IMR-90 (cell line): ENCODE measurements around the gene SEMA3E.

Source experiments
- BHLHE40 ChIP-seq: fragments of 150-350 bp; IDR thresholded peaks from 2 replicates; pipeline ENCODE4 v1.6.1; 2016; ENCODE audit warnings: mild to moderate bottlenecking, low read depth, low read length
- CHD1 ChIP-seq: IDR thresholded peaks from 2 replicates; pipeline ENCODE4 v1.6.1; 2012; ENCODE audit warnings: low read depth, low read length, improper control_type of control experiment
- CTCF ChIP-seq: conservative IDR thresholded peaks from 2 replicates; pipeline ENCODE4 v1.5.1; 2012; ENCODE audit warnings: mild to moderate bottlenecking, low read depth, low read length, improper control_type of control experiment
- FOS ChIP-seq: fragments of 150-350 bp; IDR thresholded peaks from 2 replicates; pipeline ENCODE4 v1.6.1; 2016; ENCODE audit warnings: low read depth, low read length
- MAZ ChIP-seq: IDR thresholded peaks from 2 replicates; pipeline ENCODE4 v1.6.1; 2012; ENCODE audit warnings: low read depth, mild to moderate bottlenecking, low read length, improper control_type of control experiment, moderate library complexity, borderline replicate concordance
- MXI1 ChIP-seq: IDR thresholded peaks from 2 replicates; pipeline ENCODE4 v1.6.1; 2012; ENCODE audit warnings: low read depth, mild to moderate bottlenecking, low read length, moderate library complexity, borderline replicate concordance
- NFE2L2 ChIP-seq: fragments of 150-350 bp; IDR thresholded peaks from 2 replicates; pipeline ENCODE4 v1.6.1; 2016; ENCODE audit warnings: low read depth, mild to moderate bottlenecking, low read length
- POLR2A ChIP-seq: IDR thresholded peaks from 2 replicates; pipeline ENCODE4 v1.6.1; 2012; ENCODE audit warnings: mild to moderate bottlenecking, low read depth, low read length
- RCOR1 ChIP-seq: IDR thresholded peaks from 2 replicates; pipeline ENCODE4 v1.6.1; 2012; ENCODE audit warnings: mild to moderate bottlenecking, low read length, improper control_type of control experiment; ENCODE audit not compliant: insufficient replicate concordance
- USF2 ChIP-seq: fragments of 150-350 bp; IDR thresholded peaks from 2 replicates; pipeline ENCODE4 v1.6.1; 2017; ENCODE audit warnings: mild to moderate bottlenecking, antibody characterized with exemption, low read length, low read depth

- TF ChIP-seq CTCF (no peak), MXI1 (no peak), BHLHE40 (no peak), CHD1 (no peak), FOS (no peak), POLR2A (no peak), RCOR1 (no peak), NFE2L2 (no peak), MAZ (no peak), USF2 (no peak)
These were observed 176.6 kb downstream of the SEMA3E start for GRCh38 chr7:83472376-83472775.
